8988T (cell line): ENCODE results near the gene KRT85.
"Not testable (repeated sequence)": the region's sequence is repeated elsewhere in the genome, so short reads cannot be mapped to it uniquely, and the experiment has no call there.

Experiments used
- DNase-seq: peaks from one replicate; pipeline ENCODE4 v3.0.0; 2011

KRT85 gene

GRCh38 chr12:52366738-52367485, at the start of gene KRT85:
Gene KRT85 (minus strand): TSS chr12:52367481. CDS start chr12:52367405, 76 bp downstream.
- no peak for DNase-seq

GRCh38 chr12:52416795-52417194, 49.5 kb upstream of the KRT85 start:
- DNase-seq = no peak

- DNase-seq = no peak
These were observed 48.8 kb upstream of the KRT85 start for GRCh38 chr12:52415870-52416750.

GRCh38 chr12:52414936-52415335, 47.7 kb upstream of the KRT85 start:
- no peak for DNase-seq

GRCh38 chr12:52413782-52414345, 46.6 kb upstream of the KRT85 start:
- no peak for DNase-seq

- no peak for DNase-seq
These were observed 45.9 kb upstream of the KRT85 start for GRCh38 chr12:52413202-52413601.

- DNase-seq = no peak
These were observed 44.5 kb upstream of the KRT85 start for GRCh38 chr12:52411815-52412214.

GRCh38 chr12:52410589-52411248, 43.4 kb upstream of the KRT85 start:
- not testable (repeated sequence) for DNase-seq

- no peak for DNase-seq
These were observed 40.6 kb upstream of the KRT85 start for GRCh38 chr12:52407918-52408317.

- DNase-seq = no peak
These were observed 38.7 kb upstream of the KRT85 start, which contains the start of gene KRT82 for GRCh38 chr12:52405922-52406385. Gene KRT82 (minus strand): TSS chr12:52406335. CDS start chr12:52406277, 58 bp downstream.

- no peak for DNase-seq
These were observed 37.7 kb upstream of the KRT85 start for GRCh38 chr12:52404951-52405350.

GRCh38 chr12:52403561-52403960, 36.3 kb upstream of the KRT85 start:
- DNase-seq = no peak

GRCh38 chr12:52402873-52403540, 35.7 kb upstream of the KRT85 start:
- DNase-seq = no peak

- DNase-seq = no peak
These were observed 35.1 kb upstream of the KRT85 start for GRCh38 chr12:52402377-52402776.

- no peak for DNase-seq
These were observed 34.6 kb upstream of the KRT85 start for GRCh38 chr12:52401926-52402325.

GRCh38 chr12:52401526-52401925, 34.2 kb upstream of the KRT85 start:
- DNase-seq = no peak

- no peak for DNase-seq
These were observed 33.6 kb upstream of the KRT85 start for GRCh38 chr12:52400906-52401305.

GRCh38 chr12:52399756-52400155, 32.5 kb upstream of the KRT85 start:
- no peak for DNase-seq

- DNase-seq = no peak
These were observed 30.9 kb upstream of the KRT85 start for GRCh38 chr12:52398176-52398575.

GRCh38 chr12:52396656-52397055, 29.4 kb upstream of the KRT85 start:
- no peak for DNase-seq

- no peak for DNase-seq
These were observed 28.6 kb upstream of the KRT85 start for GRCh38 chr12:52395761-52396434.
